NCI-H69 (cell line): ENCODE results near the gene MITF.

Experiments used
- DNase-seq: peaks from one replicate; lab custom pipeline; 2025; lab: John Stamatoyannopoulos, UW

Gene MITF

DNA sequence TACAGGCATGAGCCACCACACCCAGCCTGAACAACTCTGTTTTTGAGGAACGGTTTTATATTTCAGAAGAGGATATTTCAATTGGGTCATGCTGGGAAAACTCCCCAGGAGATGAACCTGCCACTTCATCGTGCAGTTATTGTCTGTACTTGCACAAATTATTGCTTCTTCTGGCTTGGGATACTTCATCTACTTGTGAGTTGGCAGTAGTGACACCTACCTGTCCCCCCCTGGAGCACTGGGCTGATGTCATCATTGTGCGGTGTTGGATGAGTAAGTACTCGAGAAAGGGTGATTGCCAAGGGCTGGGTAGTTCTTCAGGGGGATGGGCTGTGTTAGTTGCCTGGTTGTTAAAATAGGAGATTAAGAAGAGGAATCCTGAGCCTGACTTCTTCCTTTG lies 175.1 kb downstream of the MITF start:
- no peak for DNase-seq

DNA sequence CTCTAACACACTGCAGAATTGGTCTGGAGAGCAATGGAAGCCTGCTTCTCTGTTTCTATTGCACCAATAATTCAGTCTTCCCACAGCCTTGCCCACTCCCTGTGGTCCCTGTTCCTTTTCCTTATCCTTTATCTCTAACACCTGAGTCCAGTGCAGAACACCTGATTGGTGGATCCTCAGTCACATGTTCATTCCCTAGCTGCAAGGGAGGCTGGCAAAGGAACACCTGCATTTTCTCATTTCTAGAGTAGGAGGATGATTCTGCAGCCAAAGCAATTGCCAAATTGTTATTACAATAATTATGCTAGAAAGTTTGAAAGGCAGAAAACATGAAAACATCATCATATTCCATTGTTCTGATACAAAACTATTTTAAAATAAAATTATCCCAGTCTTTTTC lies 176.5 kb downstream of the MITF start:
- no peak for DNase-seq

DNA sequence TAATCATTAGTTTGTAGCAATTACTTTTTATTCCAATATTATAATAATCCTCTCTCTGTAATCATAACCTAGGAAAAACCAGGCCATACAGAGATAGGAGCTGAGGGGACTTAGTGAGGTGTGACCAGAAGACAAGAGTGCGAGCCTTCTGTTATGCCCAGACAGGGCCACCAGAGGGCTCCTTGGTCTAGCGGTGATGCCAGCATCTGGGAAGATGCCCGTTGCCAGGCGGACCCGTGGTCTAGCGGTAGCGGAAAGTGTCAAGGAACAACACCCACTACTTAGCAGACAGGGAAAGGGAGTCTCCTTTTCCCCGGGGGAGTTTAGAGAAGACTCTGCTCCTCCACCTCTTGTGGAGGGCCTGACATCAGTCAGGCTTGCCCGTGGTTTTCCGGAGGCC lies 180.7 kb downstream of the MITF start:
- peak; percentile 3 for DNase-seq

DNA sequence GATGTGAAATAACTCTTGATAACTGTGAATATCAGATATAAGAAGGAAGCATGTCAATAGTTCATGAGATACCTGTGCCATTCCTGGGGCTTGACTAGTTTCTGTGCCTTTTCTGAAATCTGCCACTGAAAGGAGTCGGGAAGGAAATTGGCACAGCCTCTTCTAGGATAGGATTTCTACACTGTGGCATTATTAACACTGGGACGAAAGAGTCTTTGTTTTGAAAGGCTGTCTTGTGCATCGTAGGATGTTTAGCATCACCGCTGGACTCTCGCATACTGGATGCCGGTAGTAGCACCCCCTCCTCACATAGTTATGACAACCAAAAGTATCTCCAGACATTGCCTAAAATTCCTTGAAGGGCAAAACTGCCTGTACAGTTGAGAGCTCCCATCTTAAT lies 182.4 kb downstream of the MITF start:
- no peak for DNase-seq

DNA sequence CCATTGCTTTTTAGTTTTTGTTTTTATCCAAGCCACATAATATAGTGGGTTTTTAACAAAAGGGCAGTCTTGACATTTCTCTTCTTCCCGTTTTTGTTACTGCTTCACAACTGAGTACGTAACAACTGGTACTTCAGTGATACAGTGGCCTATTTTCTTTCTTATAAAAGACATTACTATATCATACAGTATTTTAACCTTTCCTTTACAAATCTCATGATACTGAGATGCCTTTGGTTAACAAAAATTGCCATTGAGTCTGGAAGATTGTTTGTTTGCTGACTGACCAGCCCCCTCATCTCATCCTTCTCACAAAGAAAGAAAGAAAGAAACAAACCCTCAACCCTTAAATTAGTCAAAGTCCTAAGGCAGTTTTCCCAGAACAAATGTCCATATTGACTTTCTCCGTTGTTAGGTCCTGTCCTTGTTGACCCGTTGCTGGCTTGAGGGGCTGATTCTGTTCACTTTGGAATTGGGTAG lies 183.3 kb downstream of the MITF start:
- DNase-seq: no peak

DNA sequence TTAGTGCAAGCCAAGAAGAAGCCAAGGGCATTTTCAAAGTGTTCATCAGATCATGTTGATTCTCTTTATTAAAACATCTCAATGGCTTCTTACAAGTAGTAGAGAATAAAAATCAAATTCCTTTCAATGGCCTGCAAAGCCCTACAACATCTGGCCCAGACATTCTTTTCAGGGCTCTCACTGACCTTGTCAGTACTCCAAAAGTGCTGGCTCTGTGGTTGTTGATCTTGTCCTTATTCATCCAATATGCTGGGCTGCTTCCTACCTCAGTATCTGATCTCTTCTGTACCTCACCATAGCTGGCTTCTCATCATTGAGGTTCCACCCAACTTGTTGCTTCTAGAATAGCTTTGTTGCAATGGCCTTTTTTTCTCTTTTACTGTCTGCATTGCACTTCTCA lies 186.2 kb downstream of the MITF start:
- no peak for DNase-seq

DNA sequence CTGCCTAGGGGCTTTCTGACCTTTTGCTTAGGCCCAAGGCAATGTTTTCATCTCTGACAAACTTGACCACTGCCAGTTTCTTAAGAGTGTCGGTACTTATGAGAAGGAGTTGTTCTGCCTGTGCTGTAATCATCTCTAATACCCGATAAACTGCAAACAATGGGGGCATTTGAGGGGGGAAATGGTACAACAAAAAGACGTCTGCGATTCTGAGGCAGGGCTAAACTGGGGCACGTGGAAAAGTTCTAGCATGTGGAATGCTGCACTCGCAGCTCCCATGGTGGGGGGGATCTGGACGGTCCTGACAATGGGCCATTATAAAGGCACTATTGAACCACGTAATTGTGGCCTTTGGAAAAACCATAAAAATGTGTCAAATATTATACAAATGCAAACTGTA lies 187.1 kb downstream of the MITF start:
- no peak for DNase-seq

DNA sequence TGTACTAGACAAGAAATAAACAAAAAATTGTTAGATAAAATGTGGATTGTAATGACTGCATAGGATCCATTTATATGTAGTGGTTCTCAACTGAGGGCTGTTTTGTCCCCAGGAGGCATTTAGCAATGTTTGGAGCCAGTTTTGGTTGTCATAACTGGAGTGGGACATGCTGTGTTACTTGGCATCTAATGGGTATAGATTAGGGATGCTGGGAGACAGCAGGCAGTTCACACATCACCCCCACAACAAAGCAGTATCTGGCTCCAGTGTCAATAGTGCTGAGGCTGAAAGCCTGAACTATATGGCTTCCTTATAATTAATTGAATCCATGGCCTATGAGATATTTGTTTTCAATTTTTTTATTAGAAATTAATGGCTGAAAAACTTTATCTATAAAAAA lies 188.3 kb downstream of the MITF start:
- DNase-seq: no peak

DNA sequence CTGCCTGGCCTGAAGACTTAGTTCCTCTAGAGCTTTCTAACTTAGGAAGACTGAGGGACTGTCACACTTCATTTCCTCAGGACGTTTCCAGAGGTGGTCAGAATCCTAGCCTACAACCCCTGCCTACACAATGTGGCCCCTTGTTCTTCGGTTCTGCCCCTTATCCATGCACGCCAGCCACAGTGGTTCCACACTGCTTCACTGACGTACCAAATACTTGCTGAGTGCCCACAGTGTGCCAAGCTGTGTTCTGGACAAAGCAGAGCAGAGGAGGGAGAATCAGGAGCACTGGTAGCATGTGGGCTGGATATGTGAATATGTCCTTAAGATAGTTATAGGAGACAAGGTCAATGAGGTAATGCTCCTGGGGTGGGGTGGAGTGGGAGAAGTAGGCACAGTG lies 189.8 kb downstream of the MITF start:
- no peak for DNase-seq

DNA sequence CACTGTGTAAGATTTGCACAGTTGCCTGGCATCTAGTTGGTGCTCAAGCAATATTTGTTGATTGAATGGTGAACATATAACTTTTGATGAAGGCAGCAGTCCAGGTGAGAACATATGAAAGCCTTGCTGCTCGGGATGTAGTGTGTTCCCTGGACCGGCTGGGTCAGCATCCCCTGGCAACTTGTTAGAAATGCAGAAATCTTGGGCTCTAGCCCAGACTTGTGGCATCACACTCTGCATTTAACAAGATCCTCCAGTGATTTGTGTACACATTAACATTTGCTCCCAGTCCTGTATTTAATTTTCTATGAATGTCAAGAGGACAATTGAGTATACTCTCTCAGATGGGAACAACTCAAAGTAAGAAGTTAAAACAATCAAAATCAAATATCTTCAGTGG lies 191.3 kb downstream of the MITF start:
- no peak for DNase-seq

DNA sequence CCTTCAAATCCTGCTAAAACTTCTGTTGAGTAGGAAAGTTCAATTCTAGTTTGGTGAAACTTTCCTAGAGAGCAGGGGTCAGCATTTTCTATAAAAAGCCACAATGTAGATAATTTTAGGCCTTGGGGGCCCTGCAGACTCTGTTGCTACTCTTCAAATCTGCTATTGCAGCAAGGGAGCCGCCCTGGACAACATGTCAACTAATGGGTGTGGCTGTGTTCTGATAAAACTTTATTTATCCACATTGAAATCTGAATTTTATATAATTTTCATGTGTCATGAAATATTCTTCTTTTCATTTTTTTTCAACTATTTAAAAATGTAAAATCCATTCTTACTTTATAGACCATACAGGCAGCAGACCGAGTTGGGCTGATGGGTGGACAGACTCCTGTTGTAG lies 192.8 kb downstream of the MITF start:
- DNase-seq: no peak

DNA sequence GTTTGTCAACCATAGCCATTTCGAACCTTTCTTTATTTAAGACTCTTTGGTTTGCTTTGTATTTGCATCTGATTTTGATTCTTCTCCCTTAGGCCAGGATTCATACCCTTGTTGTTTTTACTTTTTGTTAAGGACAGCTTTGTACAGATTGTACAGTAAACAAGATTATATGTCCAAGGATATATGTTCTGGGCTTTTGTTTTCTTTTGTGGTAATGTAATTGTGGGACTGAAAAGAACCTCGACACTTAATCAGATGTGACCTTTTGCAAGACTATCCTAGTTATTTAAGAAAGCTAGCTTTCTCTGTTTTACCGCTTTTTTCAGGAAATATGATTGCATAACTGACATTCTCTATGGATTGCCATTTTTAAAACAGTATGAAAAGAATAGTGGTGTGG lies 193.2 kb downstream of the MITF start:
- DNase-seq: no peak

DNA sequence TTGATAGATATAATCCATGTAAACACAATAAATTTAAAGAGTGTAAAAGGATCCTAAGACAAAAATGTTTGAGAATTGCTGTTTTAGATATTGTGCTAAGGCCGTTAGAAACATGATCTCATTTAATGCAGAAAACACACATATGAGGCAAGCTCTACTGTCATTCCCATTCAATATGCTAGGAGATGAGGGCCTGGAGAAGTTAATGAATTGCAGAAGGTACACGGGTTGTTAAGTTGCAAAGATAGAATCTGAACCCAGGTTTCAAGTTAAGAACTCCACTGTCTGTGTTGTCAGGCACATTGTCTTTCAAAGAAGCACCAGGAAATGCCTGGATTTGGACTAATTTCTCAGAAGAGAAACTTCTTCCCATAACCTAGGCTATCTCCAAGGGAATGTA lies 195.1 kb downstream of the MITF start:
- DNase-seq: no peak

DNA sequence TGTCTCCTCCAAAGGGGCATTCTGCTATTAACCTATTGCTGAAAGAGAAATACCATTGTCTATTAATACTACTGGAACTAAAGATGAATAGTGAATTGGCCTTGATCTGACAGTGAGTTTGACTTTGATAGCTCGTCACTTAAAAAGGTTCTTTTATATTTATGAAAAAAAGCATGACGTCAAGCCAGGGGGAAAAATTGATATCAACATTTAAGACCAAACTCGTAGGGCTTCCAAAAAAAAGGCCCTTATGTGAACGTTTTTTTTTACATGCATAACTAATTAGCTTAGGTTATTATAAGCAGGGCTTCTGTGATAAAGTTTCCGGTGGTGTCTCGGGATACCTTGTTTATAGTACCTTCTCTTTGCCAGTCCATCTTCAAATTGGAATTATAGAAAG lies 197.0 kb downstream of the MITF start:
- no peak for DNase-seq

DNA sequence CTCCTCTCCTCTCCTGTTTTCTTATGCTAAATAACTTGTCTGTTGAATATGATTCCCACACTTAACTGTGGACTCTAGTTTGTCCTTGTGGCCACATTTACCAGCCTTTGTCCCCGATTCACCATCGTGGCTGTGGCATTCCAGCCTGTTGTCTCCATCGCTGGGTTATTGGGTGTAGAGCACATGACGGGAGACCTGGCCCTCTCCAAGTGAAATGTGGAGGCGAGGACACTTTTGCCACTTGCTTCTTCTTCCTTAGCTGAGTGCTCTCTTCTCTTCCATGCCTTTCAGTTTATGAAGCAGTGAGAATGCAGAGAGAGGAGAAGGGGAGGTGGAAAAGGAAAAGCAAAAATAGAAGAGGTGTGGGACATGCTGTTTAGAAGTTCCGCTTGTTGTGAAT lies 198.8 kb downstream of the MITF start:
- DNase-seq: no peak

DNA sequence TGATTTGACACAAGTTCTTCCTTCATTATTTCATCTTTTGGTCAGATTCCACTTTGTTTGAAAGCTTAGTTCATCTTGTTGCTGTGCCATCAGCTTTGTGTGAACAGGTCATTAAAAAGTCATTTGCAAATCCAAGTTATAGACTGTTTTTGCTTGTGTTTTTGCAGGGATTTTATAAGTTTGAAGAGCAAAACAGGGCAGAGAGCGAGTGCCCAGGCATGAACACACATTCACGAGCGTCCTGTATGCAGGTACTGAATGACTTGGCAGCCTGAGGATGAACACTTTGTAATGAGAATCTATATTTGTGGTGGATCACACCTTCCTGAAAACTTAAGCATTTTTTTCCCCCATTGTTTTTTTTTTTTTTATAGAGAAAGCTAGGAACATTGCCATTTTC lies 199.7 kb downstream of the MITF start:
- no peak for DNase-seq

DNA sequence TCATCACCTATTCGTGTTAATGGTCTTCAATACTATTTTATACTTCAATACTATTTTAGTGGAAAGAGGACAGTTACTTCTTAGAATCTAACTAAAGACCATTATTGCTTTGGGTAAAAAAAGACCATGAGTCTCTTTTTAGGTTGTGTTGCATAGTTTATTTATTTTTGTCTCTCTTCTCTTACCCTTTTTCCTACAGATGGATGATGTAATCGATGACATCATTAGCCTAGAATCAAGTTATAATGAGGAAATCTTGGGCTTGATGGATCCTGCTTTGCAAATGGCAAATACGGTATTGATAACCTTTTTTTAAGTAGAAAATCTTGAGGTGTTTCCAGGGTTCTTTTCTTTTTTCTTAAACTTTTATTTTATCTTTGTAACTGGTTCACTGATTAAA lies 201.8 kb downstream of the MITF start:
- no peak for DNase-seq

DNA sequence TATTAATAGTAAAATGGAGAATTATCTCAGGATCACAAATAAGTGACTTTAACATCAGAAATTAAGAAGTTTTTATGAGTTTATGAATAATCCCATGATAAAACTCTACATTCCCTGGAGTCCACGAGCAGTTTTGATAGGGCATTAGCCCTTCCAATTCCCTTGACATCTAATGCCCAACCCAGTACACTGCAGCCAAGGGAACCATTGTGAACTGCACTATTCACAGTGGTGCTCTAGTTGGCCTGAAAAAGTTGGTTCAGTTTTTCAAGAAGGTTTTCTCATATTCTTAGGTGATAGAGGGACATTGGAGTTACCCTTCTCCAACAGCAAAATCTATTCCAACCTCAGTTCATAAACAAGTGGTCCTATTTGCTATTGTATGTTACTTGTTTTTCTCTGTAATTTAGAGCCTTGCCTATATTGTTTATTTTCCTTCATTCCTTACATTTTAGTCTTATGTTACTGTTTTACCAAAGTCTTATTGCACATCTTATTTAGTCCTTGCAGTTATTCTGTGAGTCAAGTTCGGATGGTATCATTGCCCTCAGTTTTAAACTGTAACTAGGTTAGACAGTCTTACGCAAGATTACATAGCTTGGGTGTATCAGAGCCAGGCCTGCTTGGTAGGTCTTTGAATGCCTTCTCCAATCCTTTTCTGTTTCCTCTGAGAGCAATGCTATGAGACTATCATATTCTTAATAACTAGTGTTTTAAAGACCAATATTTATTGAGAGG lies 202.3 kb downstream of the MITF start:
- DNase-seq: no peak

DNA sequence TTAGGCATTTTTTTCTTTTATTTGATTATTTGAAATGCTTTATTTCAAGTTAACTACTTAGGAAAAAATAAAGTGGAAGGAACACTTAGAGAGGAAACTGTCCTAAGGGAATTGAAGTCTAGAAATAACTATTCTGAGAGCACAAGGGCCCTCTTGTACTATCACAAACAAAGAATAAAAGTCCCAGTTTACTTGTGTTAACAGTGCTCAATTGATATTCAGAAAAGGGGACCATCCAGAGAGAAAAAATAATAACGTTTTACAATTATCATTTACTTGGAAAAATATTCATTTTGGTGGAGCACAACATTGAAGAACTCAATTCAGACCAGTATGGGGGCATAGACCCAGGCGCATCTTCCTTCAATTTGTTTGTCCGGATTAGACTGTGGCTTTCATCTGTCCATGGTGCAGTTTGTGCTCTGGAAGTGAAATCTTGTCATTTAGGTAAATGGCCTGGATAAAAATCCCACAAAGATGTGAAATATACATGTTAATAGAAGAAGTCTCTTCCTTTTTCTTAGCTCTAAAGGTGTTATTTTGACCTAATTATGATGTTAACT lies 205.7 kb downstream of the MITF start:
- no peak for DNase-seq

DNA sequence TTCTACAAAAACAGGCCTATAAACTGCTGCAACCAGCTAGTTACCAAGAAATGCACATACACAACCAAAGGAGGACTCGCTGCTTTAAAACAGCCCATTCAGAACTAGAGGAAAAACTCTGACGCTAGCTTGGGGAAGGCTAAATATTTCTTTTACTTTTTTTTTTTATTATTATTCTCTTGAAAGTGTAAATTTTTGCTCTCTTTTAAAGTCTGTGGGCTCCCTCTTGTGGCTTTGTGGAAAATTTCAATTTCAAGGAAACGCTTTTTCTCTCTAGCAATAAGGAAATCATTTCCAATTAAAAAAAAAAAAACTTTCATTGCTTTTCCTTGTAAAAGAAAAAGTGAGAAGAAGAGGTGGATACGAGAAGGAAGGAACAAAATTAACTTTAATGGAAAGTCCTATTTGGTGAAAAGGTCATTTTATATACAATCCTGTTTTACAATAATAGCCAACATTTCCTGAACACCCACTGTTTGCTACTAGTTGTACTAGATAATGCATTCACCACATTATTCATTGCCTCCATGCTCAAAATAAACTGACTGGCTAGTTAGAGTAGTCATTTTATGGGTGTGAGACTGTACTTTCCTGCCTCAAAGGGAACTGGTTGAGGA lies 209.1 kb downstream of the MITF start:
- DNase-seq: peak; percentile 12

DNA sequence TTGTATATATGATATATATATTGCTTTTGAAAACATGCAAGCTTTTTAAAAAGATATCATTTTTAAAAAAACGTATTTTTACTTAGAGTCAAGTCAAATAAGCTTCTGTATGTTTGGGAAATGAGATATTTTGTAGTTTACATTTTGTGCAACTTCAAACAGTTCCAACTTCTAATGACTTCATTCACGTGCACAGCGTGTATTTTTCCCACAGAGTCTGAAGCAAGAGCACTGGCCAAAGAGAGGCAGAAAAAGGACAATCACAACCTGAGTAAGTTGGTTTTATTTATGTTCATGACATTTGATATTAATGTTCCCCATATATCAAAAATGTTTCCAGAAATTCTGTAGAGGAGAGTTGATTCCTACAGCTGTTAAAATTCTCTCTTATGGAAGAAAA lies 212.4 kb downstream of the MITF start:
- DNase-seq: no peak

DNA sequence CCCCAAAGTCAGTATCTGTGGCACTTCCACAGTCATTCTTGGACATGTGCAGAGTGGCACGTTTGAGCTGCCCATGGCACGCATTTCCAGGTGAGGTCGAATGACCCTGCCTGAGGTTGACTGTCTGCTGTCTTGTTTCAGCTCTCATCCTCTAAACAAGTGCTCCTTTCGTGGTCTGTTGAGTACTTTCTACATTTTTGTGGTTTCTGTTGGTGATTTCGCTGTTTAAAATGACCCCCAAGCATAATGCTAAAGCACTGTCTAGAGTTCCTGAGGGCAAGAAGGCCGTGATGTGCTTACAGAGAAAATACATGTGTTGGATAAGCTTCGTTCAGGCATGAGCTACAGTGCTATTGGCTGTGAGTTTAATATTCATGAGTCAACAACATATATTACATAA lies 220.3 kb downstream of the MITF start:
- DNase-seq: no peak

DNA sequence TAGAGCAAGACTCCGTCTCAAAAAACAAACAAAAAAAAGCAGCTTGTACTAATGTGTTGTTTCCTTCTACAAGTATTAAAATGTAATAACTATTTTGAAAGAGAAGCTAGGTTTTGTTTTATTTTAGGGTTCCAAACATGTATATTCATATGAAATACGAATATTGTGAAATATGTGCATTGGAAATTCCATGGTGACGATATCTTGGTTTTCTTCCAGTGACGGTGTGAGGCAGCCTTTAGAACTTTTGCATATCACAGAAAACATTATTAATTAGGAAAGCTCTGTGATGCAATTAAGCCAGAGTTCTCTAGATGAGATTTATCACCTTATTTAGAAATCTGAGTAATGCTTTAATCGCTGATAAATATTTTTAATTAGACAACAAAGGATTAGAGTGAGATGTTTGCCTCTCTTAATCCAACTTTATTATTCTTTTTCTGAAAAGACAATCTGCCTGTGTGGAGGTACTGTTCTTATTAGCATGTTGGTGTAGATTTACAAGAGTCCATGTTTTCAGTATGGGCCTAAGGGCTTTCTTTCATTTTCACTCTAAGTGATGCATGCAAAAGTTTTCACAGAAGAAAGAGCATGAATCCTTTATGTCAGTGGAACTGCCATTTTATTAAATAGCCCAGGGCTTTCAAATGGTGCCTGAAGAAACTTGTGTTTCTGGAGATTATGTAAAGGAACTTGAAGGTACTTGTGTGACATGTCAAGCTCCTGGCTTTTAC lies 222.6 kb downstream of the MITF start:
- no peak for DNase-seq
